NB4 (cell line): Measurements from ENCODE around the gene BICDL2.
A peak's percentile ranks its signal among the peaks of the same experiment; 100 is the strongest.

Experiments used
- DNase-seq: peaks from one replicate; pipeline ENCODE4 v3.0.0; 2010; ENCODE audit warnings: low read depth
- H3K4me3 ChIP-seq: one replicate; pipeline ENCODE4 v1.5.1; 2011; ENCODE audit warnings: mild to moderate bottlenecking, low read depth, low read length, moderate library complexity
- CTCF ChIP-seq: IDR thresholded peaks from one replicate; pipeline ENCODE4 v1.5.1; 2012; ENCODE audit warnings: low read depth, low read length
- MAX ChIP-seq: IDR thresholded peaks from 2 replicates; pipeline ENCODE4 v1.6.1; 2011; ENCODE audit warnings: low read depth, low read length
- MYC ChIP-seq: IDR thresholded peaks from 2 replicates; pipeline ENCODE4 v1.6.1; 2011; ENCODE audit warnings: low read depth, low read length
- POLR2A ChIP-seq: IDR thresholded peaks from 2 replicates; pipeline ENCODE4 v1.6.1; 2011; ENCODE audit warnings: mild to moderate bottlenecking; ENCODE audit not compliant: insufficient read length; ENCODE audit errors: extremely low read depth

The BICDL2 gene

GRCh38 chr16:3008690-3009037 lies 28.1 kb downstream of the BICDL2 start:
- TF ChIP-seq MAX, result no peak
- TF ChIP-seq MYC, result no peak
- TF ChIP-seq CTCF, result no peak
- DNase-seq, result peak; percentile 41
- no peak overlapping the region for H3K4me3 ChIP-seq

GRCh38 chr16:3007957-3008689 lies 28.6 kb downstream of the BICDL2 start:
- H3K4me3 ChIP-seq, result peak overlapping the region; percentile 27
- TF ChIP-seq MAX (peak; percentile 71; the same call in 1 of the 2 replicates), POLR2A (no peak), MYC (peak; percentile 82), CTCF (no peak)
- peak; percentile 88 for DNase-seq

GRCh38 chr16:3007059-3007956 lies 29.4 kb downstream of the BICDL2 start:
- TF ChIP-seq POLR2A (no peak), MYC (no peak), MAX (no peak), CTCF (no peak)
- peak; percentile 77 for DNase-seq
- H3K4me3 ChIP-seq, result peak overlapping the region; percentile 27

- DNase-seq, result peak; percentile 57
- TF ChIP-seq POLR2A, result no peak
- no peak for TF ChIP-seq CTCF
- TF ChIP-seq MYC, result no peak
- TF ChIP-seq MAX, result no peak
- peak overlapping the region; percentile 56 for H3K4me3 ChIP-seq
Measured at GRCh38 chr16:3004781-3005284, 31.9 kb downstream of the BICDL2 start.

GRCh38 chr16:3004319-3004718 lies 32.4 kb downstream of the BICDL2 start:
- DNase-seq, result peak; percentile 56
- no peak overlapping the region for H3K4me3 ChIP-seq
- TF ChIP-seq MYC, result no peak
- no peak for TF ChIP-seq MAX
- no peak for TF ChIP-seq CTCF
- TF ChIP-seq POLR2A, result no peak
